DND-41 (cell line): ENCODE data around the gene MYL6.
A peak's percentile ranks its signal among the peaks of the same experiment; 100 is the strongest.

ENCODE experiments used
- ATAC-seq: fragments of 200-7000 bp; cut with Tn5 transposase; 3 replicates; pipeline ENCODE4 v1.9.1; 2021; ENCODE audit warnings: low read depth; ENCODE audit not compliant: insufficient read depth
- DNase-seq: peaks from one replicate; pipeline ENCODE4 v3.0.0-alpha.2; 2020
- H2AFZ ChIP-seq: 2 replicates; pipeline ENCODE4 v1.6.0; 2012; ENCODE audit warnings: low read depth, low read length
- H3K27ac ChIP-seq: 2 replicates; pipeline ENCODE4 v1.5.1; 2012; ENCODE audit warnings: low read length, inconsistent platforms
- H3K27me3 ChIP-seq: fragments of 200-600 bp; sonication (generic); 2 replicates; pipeline ENCODE4 v1.6.0; 2012; ENCODE audit warnings: low read length, mild to moderate bottlenecking, inconsistent platforms; ENCODE audit not compliant: insufficient read depth, poor library complexity
- H3K36me3 ChIP-seq: 2 replicates; pipeline ENCODE4 v1.5.1; 2012; ENCODE audit warnings: low read length, inconsistent platforms; ENCODE audit not compliant: insufficient read depth
- H3K4me1 ChIP-seq: 2 replicates; pipeline ENCODE4 v1.5.1; 2012; ENCODE audit warnings: mild to moderate bottlenecking, low read length; ENCODE audit not compliant: insufficient read depth
- H3K4me2 ChIP-seq: 2 replicates; pipeline ENCODE4 v1.6.0; 2012; ENCODE audit warnings: mild to moderate bottlenecking, moderate library complexity, low read length, inconsistent platforms; ENCODE audit not compliant: insufficient read depth
- H3K4me3 ChIP-seq, 2 experiments: fragments of 200-600 bp in 1 of 2; shearing (Covaris generic) in 1 of 2; 2 replicates each; pipeline ENCODE4 v1.5.1; 2012 to 2016; ENCODE audit warnings: inconsistent platforms in 2 of 2, low read length in 2 of 2, mild to moderate bottlenecking in 2 of 2, low read depth in 1 of 2, moderate library complexity in 1 of 2
- H3K79me2 ChIP-seq: 2 replicates; pipeline ENCODE4 v1.6.0; 2012; ENCODE audit warnings: low read length, inconsistent platforms; ENCODE audit not compliant: insufficient read depth
- H3K9ac ChIP-seq: 2 replicates; pipeline ENCODE4 v1.6.0; 2012; ENCODE audit warnings: low read depth, mild to moderate bottlenecking, inconsistent platforms, low read length, moderate library complexity
- H3K9me3 ChIP-seq: 2 replicates; pipeline ENCODE4 v1.5.1; 2012; ENCODE audit warnings: low read length, moderate library complexity, mild to moderate bottlenecking, inconsistent platforms; ENCODE audit not compliant: insufficient read depth, severe bottlenecking
- H4K20me1 ChIP-seq: 2 replicates; pipeline ENCODE4 v1.6.0; 2012; ENCODE audit warnings: low read length; ENCODE audit not compliant: insufficient read depth
- EZH2 ChIP-seq: IDR thresholded peaks from 3 replicates; pipeline ENCODE4 v1.6.1; 2012; ENCODE audit warnings: borderline replicate concordance, low read depth, mild to moderate bottlenecking, moderate library complexity, low read length, inconsistent platforms; ENCODE audit not compliant: severe bottlenecking
- TF ChIP-seq, protein P1 (sequence below): IDR thresholded peaks from 2 replicates; pipeline ENCODE4 v1.5.1; 2012; ENCODE audit warnings: borderline replicate concordance, low read length, moderate library complexity, mild to moderate bottlenecking; ENCODE audit not compliant: poor library complexity, severe bottlenecking; ENCODE audit errors: extremely low read depth

MYL6 gene

DNA sequence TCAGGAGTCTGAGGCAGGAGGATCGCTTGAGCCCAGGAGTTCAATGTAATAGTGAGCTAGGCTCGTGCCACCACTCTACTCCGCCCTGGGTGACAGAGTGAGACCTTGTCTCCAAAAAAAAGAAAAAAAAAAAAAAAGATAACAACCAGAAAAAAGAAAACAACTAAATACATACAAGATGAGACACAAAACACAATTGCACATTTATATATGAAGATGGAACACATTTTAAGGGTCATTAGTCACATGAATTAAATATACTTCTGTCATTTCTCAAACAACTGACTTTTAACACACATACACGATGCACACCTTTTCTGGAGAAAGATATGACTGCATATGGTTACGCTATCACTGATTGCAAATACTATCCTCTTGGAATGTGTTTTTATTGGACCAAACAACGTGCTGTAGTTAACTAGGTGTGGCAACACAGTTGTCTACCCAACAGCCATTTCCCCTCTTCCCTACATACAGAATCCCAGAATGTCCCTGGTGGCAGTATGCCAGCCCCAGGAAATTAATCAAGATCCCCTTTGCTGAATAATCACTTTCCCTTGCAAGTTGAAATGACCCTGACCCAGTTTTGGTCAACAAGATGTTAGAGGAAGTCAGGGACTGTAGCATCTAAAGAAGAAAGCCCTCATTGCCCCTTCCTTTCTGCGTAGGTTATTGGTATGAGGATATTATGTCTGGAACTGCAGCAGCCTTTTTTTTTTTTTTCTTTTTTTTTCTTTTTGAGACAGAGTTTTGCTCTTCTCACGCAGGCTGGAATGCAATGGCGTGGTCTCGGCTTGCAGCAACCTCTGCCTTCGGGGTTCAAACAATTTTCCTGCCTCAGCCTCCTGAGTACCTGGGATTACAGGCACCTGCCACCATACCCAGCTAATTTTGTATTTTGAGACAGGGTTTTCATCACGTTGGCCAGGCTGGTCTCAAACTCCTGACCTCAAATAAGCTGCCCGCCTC is 11.4 kb upstream of the MYL6 start:
- no peak for TF ChIP-seq EZH2
- TF ChIP-seq, protein P1, sequence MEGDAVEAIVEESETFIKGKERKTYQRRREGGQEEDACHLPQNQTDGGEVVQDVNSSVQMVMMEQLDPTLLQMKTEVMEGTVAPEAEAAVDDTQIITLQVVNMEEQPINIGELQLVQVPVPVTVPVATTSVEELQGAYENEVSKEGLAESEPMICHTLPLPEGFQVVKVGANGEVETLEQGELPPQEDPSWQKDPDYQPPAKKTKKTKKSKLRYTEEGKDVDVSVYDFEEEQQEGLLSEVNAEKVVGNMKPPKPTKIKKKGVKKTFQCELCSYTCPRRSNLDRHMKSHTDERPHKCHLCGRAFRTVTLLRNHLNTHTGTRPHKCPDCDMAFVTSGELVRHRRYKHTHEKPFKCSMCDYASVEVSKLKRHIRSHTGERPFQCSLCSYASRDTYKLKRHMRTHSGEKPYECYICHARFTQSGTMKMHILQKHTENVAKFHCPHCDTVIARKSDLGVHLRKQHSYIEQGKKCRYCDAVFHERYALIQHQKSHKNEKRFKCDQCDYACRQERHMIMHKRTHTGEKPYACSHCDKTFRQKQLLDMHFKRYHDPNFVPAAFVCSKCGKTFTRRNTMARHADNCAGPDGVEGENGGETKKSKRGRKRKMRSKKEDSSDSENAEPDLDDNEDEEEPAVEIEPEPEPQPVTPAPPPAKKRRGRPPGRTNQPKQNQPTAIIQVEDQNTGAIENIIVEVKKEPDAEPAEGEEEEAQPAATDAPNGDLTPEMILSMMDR, result no peak
- Histone ChIP-seq H3K27ac (no peak overlapping the region), H2AFZ (no peak overlapping the region), H3K79me2 (peaks cover 6% of the 10 kb centered on the region), H3K9me3 (no peaks in the 10 kb centered on the region), H3K36me3 (peaks cover 35% of the 10 kb centered on the region), H3K27me3 (no peaks in the 10 kb centered on the region), H3K9ac (no peak overlapping the region), H3K4me2 (no peak overlapping the region), H3K4me3 (no peak overlapping the region), H3K4me1 (peaks cover 11% of the 10 kb centered on the region), H4K20me1 (no peaks in the 10 kb centered on the region)
- ATAC-seq (no peak; the same call in 2 of the 3 replicates), DNase-seq (no peak)

DNA sequence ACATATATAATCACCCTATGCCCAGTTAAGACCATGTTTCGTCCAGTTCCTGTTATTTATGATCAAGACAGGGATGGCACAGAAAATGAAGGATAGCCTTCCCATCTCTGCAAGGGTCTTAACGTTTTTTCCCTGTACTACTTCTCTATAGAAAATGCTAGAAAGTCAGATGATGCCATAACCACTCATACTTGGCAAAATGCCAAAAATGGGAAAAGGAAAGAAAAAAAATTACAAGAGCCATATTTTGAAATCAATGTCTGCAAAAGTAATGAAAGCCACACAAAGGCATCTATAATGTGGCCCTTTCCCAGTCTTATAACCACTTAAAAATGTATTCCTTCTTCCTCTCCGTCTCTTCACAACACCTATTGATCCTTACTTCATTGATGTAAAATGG is 7.6 kb upstream of the MYL6 start:
- H3K9ac ChIP-seq, result no peak overlapping the region
- H3K27ac ChIP-seq, result no peak overlapping the region
- H2AFZ ChIP-seq, result no peak overlapping the region
- H3K4me2 ChIP-seq, result no peak overlapping the region
- H3K9me3 ChIP-seq, result no peaks in the 10 kb centered on the region
- no peaks in the 10 kb centered on the region for H3K27me3 ChIP-seq
- ATAC-seq (no peak), DNase-seq (no peak)
- H4K20me1 ChIP-seq, result no peaks in the 10 kb centered on the region
- peaks cover 15% of the 10 kb centered on the region for H3K36me3 ChIP-seq
- peaks cover 33% of the 10 kb centered on the region for H3K79me2 ChIP-seq
- H3K4me1 ChIP-seq, result peaks cover 38% of the 10 kb centered on the region
- no peak overlapping the region for H3K4me3 ChIP-seq
- TF ChIP-seq EZH2, result no peak
- TF ChIP-seq, protein P1, result no peak

DNA sequence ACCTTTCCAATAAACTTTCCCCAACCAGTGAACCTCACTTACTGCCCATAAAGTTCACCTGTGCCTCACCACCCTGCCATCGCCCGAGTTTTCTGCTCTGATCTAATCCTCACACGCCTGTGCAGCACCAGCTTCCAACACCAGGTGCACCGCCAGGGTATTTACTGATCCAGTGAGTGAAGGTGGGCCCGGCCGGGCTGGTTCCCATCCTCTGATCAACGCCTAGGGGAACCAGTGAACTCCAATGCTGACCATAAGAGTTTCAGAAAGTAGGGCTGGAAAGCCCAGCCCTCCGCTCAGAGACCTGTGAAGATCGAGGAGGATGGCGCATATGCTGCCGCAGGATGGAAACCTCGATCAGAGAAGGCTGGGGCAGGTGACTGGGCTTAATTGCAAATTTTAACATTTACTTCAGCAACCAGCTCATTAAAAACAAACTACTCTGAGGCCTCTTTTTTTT is 6.5 kb upstream of the MYL6 start:
- TF ChIP-seq, protein P1, result peak; percentile 59
- no peak for TF ChIP-seq EZH2
- peak; percentile 59 for ATAC-seq

More for the DNA sequence above, 6.5 kb upstream of the MYL6 start:
- H3K27ac ChIP-seq, result peak overlapping the region; percentile 93
- H3K4me1 ChIP-seq, result peaks cover 42% of the 10 kb centered on the region
- H4K20me1 ChIP-seq, result no peaks in the 10 kb centered on the region
- peaks cover 34% of the 10 kb centered on the region for H3K79me2 ChIP-seq
- H3K4me3 ChIP-seq, result peak overlapping the region; percentile 82 to 97
- peak overlapping the region; percentile 89 for H3K9ac ChIP-seq
- H2AFZ ChIP-seq, result peak overlapping the region; percentile 74
- peak; percentile 68 for DNase-seq
- peak overlapping the region; percentile 99 for H3K4me2 ChIP-seq
- H3K27me3 ChIP-seq, result no peaks in the 10 kb centered on the region
- H3K36me3 ChIP-seq, result peaks cover 20% of the 10 kb centered on the region
- no peaks in the 10 kb centered on the region for H3K9me3 ChIP-seq
